NCI-H2227 (cell line): ENCODE results near the gene GRAMD1A.
"Not testable (repeated sequence)": the region's sequence is repeated elsewhere in the genome, so short reads cannot be mapped to it uniquely, and the experiment has no call there.

ENCODE experiments used
- DNase-seq: peaks from one replicate; lab custom pipeline; 2025; ENCODE audit not compliant: unreplicated experiment; lab: John Stamatoyannopoulos, UW

The GRAMD1A gene

GRCh38 chr19:35034005-35034502 lies 33.9 kb downstream of the GRAMD1A start:
- no peak for DNase-seq

- no peak for DNase-seq
Measured at GRCh38 chr19:35034588-35035382, 34.7 kb downstream of the GRAMD1A start.

- peak; percentile 60 for DNase-seq
Measured at GRCh38 chr19:35037716-35038622, 37.8 kb downstream of the GRAMD1A start.

GRCh38 chr19:35038623-35039512 lies 38.7 kb downstream of the GRAMD1A start:
- DNase-seq = no peak

- no peak for DNase-seq
Measured at GRCh38 chr19:35039881-35040825, 40.0 kb downstream of the GRAMD1A start.

- no peak for DNase-seq
Measured at GRCh38 chr19:35040826-35041547, 40.9 kb downstream of the GRAMD1A start.

GRCh38 chr19:35041548-35042055 lies 41.5 kb downstream of the GRAMD1A start, which contains the start of gene HPN:
Gene HPN, plus strand, starts transcription at chr19:35041721. Its CDS starts 786 bp downstream, at chr19:35042507.
- DNase-seq = no peak

GRCh38 chr19:35042056-35042730 lies 42.1 kb downstream of the GRAMD1A start:
- DNase-seq = no peak

- no peak for DNase-seq
Measured at GRCh38 chr19:35042954-35043604, 43.0 kb downstream of the GRAMD1A start.

GRCh38 chr19:35043906-35044305 lies 43.8 kb downstream of the GRAMD1A start:
- DNase-seq = no peak

- peak; percentile 81 for DNase-seq
Measured at GRCh38 chr19:35044317-35045117, 44.4 kb downstream of the GRAMD1A start.

GRCh38 chr19:35045667-35046300 lies 45.7 kb downstream of the GRAMD1A start:
- no peak for DNase-seq

- no peak for DNase-seq
Measured at GRCh38 chr19:35046461-35046860, 46.3 kb downstream of the GRAMD1A start.

- DNase-seq = no peak
Measured at GRCh38 chr19:35048911-35049411, 48.8 kb downstream of the GRAMD1A start.

- DNase-seq = no peak
Measured at GRCh38 chr19:35049456-35049855, 49.3 kb downstream of the GRAMD1A start.

GRCh38 chr19:35050662-35051061 lies 50.5 kb downstream of the GRAMD1A start:
- not testable (repeated sequence) for DNase-seq
